Measurements from ENCODE around the gene ROPN1.

DNA sequence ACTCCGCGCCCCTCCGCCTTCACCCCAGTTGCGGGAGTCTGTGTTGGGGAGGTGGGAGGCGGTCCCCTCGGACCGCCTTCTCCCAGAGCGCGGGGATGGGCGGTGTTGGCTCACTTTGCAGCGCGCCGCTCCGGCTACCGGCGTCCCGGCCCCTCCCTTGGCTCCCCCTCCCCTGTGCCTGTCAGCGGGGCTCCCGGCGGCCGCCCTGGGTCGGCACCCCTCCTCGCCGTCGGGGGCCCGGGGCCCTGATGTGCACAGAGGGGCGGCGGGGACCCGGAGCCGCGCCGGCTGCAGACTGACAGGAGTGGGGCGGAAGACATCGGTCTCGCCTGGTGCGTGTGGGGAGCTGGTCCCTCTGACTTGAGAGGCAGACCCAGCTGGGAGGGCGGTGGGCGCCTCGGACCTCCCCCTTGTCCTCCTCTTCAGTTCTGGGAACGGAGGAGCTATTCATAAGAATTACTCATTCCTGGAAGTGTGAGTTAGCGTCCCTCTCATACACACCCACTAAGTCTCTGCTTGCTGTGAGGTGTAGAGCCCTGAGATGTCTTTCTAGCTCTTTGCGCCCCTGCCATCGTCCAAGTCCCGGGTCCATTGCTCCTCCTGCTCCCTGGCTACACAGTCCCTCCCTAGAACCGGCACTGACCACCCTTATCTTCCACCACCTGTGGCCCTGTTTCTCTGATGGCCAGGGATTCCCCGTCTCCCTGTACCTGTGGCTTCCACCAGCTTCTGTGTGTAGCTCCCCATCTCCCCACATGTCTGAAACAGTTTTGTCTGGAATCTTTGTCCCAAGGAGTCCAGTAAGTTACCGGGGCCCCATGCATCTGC is 42.3 kb upstream of the ROPN1 start:
- TF ChIP-seq POLR2AphosphoS5 (IDR thresholded peaks at IDR 0.05; ENCODE audit: low read depth) (no peak), EZH2 (IDR thresholded peaks at IDR 0.05; ENCODE audit: low read depth, unreplicated experiment) (no peak), EZH2phosphoT487 (IDR thresholded peaks at IDR 0.05; ENCODE audit: unreplicated experiment) (no peak), JUNB (IDR thresholded peaks at IDR 0.05; ENCODE audit: unreplicated experiment) (no peak), ZNF114 (CRISPR knock-in tag; IDR thresholded peaks at IDR 0.05) (no peak)
- TF ChIP-seq, protein P1, sequence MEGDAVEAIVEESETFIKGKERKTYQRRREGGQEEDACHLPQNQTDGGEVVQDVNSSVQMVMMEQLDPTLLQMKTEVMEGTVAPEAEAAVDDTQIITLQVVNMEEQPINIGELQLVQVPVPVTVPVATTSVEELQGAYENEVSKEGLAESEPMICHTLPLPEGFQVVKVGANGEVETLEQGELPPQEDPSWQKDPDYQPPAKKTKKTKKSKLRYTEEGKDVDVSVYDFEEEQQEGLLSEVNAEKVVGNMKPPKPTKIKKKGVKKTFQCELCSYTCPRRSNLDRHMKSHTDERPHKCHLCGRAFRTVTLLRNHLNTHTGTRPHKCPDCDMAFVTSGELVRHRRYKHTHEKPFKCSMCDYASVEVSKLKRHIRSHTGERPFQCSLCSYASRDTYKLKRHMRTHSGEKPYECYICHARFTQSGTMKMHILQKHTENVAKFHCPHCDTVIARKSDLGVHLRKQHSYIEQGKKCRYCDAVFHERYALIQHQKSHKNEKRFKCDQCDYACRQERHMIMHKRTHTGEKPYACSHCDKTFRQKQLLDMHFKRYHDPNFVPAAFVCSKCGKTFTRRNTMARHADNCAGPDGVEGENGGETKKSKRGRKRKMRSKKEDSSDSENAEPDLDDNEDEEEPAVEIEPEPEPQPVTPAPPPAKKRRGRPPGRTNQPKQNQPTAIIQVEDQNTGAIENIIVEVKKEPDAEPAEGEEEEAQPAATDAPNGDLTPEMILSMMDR (conservative IDR thresholded peaks at IDR 0.05; ENCODE audit: low read depth in 2 of 2), result no peak
- TF ChIP-seq, protein P2, sequence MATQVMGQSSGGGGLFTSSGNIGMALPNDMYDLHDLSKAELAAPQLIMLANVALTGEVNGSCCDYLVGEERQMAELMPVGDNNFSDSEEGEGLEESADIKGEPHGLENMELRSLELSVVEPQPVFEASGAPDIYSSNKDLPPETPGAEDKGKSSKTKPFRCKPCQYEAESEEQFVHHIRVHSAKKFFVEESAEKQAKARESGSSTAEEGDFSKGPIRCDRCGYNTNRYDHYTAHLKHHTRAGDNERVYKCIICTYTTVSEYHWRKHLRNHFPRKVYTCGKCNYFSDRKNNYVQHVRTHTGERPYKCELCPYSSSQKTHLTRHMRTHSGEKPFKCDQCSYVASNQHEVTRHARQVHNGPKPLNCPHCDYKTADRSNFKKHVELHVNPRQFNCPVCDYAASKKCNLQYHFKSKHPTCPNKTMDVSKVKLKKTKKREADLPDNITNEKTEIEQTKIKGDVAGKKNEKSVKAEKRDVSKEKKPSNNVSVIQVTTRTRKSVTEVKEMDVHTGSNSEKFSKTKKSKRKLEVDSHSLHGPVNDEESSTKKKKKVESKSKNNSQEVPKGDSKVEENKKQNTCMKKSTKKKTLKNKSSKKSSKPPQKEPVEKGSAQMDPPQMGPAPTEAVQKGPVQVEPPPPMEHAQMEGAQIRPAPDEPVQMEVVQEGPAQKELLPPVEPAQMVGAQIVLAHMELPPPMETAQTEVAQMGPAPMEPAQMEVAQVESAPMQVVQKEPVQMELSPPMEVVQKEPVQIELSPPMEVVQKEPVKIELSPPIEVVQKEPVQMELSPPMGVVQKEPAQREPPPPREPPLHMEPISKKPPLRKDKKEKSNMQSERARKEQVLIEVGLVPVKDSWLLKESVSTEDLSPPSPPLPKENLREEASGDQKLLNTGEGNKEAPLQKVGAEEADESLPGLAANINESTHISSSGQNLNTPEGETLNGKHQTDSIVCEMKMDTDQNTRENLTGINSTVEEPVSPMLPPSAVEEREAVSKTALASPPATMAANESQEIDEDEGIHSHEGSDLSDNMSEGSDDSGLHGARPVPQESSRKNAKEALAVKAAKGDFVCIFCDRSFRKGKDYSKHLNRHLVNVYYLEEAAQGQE (IDR thresholded peaks at IDR 0.05; ENCODE audit: unreplicated experiment), result no peak

Data from GM23338 (cell line).